OCI-M2 (cell line): ENCODE data around the gene CCDC70.

Experiments used
- DNase-seq: peaks from one replicate; lab custom pipeline; 2025; ENCODE audit not compliant: unreplicated experiment; lab: John Stamatoyannopoulos, UW

CCDC70 gene

DNA sequence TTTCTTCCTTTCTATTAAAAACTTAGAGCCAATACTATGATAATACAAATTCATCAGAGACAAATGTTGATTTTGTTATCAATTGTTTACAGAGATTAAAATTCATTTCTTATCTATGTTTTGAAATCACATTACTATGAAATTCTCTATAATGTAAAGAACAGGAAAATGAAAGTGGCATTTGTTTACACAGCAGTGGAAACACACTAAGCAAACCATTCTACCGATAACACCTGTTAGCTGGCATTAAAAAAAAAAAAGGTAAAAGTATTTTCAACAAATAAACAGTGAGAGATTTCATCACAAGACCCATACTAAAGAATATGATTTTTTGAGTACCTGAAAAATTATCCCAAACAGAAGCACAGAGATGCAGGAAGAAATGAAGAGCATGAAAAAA is 4.8 kb upstream of the CCDC70 start:
- no peak for DNase-seq

DNA sequence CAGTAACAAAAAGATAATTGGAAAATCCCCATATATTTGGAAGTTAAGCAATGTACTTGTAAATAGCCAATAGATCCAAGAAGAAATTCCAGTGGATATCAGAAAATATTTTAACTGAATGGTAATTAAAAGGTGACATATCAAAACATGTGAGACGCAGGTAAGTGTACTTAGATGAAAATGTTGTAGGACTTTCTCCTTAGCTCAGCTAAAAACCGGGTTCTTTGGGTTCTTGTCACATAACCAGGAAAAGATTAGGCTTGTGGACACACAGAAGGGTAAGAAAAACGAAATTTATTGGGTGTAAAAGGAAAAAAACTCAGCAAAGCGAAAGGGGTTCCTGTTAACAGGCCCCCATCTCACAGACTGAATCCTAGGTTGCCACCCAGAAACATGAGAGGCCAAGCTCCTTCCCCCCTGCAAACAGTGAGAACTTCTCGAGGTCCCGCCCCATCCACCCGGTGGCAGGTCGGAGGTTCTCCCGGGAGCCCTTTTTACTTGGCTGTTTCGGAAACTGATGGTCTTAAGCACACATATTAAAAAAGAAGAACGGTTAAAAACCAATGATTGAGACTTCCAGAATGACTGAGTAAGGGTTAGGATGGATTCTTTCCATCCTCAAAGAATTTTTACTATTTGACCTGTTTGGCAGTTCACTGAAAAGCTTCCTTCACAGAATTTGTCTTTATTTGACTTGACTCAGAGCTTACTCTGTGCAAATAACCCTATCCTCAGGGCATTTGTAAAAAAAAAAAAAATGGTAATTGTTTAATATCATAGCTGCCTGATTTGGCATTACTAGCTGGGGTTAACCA is 3.1 kb upstream of the CCDC70 start:
- DNase-seq = no peak

DNA sequence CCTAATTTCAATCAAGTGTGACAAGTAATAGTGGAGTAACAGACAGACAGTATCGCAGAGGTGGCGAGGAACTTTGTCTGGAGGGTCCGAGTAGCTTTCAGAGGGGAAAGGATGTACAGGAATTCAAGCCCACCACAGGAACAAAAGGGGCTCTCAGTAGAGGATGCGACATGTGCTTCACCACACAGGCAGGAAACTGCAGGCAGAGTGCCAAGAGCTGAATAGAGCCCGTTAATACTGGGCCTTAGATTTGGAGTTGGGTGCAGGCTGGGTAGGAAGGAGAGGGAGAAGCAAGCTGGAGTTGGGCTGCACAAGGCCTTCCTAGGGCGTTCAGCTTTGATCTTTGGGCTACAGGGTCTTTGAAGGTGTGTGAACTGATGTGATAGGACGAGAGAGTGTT is 1.2 kb downstream of the CCDC70 start:
- DNase-seq = no peak

DNA sequence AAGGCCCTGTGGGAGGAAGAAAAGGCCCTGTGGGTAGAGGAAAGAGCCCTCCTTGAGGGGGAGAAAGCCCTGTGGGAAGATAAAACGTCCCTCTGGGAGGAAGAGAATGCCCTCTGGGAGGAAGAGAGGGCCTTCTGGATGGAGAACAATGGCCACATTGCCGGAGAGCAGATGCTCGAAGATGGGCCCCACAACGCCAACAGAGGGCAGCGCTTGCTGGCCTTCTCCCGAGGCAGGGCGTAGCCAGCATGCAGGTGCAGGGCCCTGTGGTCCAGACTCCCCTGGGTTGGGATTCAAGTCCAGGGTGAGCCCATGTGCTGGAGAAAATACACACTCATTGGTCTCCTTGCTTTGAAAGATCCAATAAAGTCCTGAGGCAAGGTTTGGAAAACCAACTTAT is 4.1 kb downstream of the CCDC70 start:
- no peak for DNase-seq

DNA sequence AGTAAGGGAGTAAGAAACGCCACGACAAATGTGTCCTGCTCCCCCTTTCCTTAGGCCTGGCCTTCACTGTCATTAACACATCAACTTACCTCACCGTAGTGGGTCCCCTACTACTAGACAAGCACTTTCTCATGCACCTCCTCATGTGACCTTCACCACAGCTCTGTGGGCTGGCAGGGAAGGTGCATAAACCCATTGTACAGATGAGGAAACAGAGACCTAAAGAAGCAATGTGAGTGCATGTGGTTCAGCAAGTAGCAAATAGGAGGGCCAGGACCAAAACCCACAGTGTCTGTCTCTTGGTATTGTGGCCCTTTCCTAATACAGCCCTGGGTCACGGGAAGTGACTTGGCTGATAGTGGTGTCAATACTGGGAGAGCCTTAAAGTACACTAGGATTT is 5.3 kb downstream of the CCDC70 start:
- DNase-seq = no peak

DNA sequence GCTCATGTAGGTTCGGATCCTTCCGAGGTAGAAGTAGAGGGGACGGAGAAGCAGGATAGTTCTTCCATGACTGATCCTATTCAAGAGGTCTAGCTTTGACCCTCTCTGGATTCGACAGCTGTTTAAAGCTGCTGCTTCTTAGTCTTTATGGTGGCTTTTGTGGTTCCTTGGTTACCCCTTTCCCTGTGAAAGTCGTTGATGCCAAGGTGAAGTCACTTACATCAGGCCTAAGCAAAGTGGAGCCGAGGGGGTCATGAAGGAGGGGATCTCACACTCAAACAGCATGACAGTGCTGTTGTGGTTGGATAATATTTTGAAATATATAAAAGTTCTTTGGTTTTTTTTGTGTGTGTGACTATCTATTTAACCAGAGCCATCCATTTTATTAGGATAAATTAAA is 8.1 kb downstream of the CCDC70 start:
- DNase-seq = no peak

DNA sequence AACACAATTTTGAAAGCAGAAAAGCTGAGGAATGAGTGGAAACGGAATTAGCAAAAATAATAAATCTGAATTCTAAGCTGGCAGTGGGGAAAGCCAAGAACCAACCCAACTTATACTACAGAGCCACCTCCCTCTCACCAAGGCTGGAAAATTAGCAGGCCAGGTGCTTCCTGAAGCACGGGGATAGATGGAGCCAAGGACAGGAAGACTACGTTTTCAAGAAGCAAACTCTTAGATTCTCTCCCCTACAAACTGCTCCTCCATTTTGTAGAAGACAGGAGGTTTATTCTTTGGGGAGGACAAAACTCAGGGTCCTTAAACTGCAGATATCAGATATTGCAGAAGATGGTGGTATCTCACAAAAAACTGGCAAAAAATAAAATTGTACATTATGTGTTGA is 8.8 kb downstream of the CCDC70 start:
- DNase-seq = no peak

DNA sequence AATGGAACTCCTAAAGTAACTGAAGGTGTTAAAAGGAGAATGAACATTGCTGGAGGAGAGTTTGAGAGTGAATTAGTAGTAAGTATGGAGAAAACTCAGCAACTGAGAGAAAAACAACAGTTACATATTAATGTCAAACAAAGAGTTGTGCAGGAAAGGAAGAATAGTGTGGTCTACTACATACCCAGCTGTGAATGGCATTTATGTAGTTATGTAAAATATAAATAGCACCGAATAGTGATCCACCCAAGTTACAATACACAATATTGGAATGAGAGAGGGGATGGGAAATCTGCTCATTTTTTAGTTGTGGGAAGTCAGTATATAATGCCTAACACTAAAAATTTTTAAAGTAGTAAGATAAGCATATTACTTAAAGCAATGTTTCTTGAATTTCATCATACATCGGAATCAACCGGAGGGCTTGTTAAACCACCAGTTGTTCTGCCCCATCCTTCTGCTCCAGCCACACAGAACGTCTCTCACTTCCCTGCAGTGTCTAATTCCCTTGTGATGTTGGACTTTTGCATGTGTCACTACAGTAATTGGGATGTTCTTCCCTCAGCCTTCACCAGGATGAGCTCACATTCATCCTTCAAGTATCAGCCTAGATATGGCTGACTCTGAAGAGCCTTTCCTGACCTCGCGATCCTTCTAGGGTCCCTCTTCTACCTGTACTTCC is 11.5 kb downstream of the CCDC70 start:
- no peak for DNase-seq

DNA sequence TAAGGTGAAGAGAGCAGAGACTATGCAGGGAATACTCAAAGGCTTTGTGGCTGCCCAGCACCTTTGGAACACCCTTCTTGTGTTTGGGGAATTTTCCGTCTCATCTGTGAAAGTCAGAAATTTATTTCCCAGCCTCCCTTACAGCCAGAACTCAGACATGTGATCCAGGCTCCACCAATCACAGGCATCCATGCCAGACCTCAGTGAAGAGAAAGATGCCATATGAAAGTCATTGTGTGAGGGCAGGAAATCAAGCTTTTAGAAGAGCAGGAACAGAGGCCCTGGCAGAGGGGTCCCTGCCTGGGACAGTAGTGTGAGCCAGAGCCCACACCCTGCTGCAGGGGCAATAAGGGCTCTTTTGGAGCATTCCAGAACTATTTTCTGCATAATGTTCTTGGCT is 12.1 kb downstream of the CCDC70 start:
- DNase-seq = no peak

DNA sequence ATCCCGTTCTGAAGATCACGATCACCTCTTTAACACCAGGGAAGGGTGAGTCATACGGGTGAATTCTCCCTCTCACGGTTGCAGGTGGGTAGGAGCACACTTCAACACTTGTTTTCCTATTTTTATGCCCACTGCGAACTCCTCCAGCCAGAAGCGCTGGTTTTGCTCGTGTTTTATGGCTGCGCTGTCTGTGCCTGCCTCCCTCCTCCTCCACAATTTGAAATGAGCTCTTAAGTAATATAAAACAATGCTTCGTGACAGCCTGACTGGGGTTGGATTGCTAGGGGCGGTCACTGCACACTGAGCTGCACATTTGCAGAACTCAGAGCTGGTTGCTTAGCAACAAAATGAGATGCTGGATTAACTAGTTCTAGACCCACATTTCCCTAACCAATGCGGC is 12.9 kb downstream of the CCDC70 start:
- no peak for DNase-seq

DNA sequence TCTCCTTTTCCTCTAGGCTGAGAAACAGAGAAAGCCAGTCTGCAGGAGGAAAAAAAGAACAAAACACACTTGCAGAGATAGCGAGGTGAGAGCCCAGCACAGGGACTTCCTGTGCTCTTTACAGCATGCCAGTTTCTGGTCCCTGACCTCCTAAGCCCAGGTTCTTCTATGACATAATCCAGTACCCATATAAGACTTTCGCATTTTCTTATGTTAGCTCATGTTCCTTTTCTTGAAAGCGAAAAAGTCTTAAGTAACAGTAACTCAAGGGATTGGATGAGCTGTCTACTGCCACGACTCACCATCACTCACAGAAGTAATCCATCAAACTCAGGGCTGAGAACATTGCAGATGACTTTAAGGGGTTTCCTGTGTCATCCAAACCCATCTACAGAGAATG is 17.4 kb downstream of the CCDC70 start:
- no peak for DNase-seq

DNA sequence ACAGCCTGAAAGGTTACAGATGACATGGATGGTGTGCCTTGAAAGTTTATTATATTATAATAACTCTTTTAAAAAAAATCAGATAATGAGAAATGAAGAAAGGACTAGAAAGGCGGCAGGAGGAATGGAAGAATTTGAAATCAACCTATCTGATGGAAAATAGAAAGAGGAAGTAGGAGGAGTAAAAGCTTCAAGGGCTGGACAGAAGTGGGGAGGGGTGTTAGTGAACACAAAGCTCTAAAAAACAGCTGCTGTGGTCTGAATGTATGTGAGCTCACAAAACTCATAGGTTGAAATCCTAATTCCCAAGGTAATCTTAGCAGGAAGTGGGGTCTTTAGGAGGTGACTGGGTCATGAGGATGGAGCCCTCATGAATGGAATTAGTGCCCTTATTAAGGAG is 19.5 kb downstream of the CCDC70 start:
- no peak for DNase-seq

DNA sequence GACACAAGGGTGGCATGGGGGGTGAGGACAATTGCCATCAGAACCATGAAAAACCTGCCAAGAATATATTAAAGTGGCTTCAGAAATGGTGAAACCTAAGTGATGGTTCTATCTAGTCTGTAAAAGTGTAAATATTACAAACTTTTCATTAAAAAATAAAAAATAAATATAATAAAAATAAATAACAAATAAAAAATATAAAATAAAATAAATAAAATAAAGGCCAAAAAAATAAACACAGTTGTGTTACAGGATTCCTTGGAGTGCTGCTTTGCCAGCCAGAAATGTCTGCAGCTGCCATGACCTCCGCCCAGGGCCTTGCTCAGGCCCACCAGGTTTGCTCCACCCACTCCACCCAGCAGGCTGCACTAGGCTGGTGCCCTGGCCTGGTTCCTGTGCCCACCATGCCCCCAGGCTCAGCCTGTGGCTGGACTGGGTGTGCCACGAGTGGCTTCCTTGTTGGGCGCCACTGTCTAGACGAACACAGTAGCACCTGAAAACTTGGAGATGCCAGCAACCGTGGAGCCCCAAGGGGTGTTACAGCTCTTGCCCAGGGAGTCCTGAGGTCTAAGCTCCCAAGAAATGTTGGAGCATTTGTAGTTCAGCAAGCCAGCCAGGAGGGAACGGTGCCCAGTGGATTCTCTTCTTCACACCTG is 20.9 kb downstream of the CCDC70 start:
- DNase-seq = no peak

DNA sequence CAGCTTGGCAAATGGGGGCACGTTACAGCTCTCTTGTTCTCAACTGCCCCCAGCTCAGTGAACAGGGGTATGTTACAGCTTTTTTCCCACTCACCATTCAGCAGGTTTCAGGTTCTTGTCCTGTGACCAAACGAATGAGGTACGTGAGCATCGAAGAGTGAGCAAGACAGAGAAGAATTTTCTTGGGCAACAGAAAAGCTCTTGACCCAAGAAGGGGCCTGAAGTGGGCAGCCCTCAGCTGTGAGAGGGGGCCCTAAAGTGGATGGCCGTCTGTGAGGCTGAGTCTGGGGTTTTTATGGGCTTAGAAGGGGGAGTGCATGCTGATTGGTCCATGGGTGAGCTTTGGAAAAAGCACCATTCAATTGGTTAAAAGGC is 21.4 kb downstream of the CCDC70 start:
- DNase-seq = no peak

DNA sequence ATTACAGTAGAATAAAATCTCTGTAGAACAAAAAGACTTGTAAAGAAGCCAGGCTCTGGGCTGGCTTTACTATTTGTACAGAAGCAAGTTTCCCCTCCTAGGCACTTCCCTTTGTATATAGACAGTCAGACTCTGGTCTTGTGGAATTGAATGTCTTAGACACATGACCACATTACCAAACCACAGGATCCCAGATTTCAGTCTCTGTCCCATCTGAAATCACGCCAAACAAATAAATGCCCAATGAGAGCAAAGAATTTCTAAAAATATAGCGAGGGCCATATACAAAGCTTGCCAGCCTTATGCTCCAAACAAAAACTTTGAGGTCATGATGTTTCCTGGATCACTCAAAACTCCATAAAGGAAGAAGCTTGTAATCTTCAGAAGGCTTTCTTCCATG is 23.9 kb downstream of the CCDC70 start:
- DNase-seq = no peak

DNA sequence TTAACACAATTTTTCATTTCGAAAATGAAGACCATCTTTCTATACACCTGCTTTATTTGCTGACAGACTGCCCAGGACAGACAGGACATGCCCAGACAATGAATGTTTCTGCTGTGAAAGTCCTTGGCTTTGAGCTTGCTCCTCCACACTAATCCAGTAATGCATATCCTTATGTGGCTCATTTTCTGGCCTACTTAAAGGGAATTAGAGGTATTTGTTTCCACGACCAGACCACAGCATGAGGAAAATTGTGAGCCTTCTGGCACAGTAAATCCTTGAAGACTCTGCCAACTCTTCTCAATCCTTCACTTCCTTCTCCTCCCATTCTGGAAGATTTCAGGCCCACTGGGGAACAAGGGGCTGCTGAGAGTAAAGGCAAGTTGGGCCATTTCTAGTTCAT is 25.7 kb downstream of the CCDC70 start:
- DNase-seq = no peak

DNA sequence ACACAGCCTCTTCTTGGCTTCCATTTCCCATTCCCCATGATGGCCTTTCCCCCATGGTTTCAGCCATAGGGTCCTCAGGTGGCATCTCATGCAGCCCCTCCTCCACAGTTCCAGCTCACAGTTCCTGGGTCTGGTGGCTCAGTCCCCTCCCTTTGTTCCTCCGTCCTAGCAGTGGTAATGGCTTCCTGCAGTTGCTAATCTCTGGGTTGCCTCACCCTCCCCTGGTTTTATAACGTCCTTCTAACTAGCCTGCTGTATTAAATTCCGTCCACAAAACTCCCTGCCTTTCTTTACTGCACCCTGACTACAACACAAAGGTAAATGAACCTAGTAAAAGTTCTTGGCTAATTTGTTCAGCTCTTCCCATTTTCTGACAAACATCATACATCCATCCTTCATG is 30.9 kb downstream of the CCDC70 start:
- no peak for DNase-seq

DNA sequence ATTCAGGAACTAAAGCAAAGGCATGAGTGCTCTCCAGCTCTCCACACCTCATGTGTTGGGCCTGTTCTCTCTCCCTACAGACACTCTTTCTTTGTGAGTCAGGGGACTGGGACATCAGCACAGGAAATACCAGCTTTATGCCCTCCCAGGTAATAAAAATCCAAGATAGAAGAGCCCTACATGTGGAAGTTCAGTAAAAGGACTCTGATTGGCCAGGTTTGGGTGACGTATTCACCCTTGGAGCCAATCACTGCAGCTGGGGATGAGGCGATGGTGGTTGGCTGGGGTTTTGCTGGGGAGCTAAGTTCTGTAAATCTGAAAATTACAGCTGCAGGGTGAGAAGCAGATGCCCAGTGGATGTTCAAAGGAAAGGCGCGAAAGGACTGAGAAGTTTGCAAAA is 32.5 kb downstream of the CCDC70 start:
- no peak for DNase-seq

DNA sequence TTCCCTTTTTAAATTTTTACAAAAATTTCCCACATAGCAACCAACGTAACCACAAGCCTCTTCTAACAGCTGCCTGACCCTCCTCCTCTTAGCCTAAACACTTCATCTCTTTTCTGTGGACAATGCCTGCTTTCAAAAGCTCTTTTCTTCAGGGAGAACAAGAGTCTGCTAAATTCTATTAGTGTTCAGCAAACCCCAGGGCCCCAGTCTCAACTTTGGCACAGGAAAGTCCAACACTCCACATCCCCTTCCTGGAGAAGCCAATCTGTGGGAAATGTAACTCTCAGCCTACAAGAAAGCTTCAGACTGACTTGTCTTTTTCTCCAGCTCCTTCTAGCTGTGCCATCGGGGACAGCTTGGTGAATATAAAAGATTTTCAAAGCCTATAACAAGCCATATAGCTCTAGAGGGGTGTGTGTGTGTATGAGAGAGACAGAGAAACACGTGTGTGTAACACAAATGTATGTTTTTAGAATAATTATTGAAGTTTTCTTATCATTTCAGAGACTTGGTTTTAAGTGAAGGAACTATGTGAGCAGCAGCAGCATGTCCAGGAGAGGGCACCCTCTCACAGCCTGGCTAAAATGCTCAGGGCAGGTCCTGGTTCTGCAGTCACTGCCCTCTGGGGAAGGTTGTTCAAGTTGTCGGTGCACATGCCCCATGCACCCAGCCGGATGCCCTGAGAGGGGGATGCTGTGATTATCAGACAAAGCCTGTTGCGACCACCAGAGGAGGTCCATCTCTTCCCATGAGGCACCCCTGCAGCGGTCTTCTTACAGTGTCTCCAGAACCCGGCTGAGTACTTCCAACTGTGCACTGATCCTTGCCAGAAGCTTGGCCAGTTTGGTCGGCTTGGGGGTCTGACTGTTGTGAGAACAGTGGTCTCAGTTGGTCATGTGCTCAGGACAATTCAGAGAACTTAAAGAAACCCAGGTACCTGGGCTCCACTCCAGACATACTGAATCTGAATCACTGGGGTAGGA is 34.4 kb downstream of the CCDC70 start:
- no peak for DNase-seq

DNA sequence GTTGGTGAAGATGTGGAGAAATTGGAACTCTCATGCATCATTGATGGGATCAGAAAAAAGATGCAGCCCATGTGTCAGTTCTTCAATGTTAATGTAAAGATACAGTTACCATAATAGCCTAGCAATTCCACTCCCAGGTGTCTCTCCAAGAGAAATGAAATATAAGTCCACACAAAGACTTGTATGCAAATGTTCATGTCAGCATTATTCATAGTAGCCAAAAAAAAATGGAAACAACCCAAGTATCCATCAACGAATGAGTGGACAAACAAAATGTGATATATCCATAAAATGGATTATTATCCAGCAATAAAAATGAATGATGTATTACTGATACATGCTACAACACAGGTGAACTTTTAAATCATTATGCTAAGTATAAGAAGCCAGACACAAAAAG is 38.7 kb downstream of the CCDC70 start:
- DNase-seq = no peak

DNA sequence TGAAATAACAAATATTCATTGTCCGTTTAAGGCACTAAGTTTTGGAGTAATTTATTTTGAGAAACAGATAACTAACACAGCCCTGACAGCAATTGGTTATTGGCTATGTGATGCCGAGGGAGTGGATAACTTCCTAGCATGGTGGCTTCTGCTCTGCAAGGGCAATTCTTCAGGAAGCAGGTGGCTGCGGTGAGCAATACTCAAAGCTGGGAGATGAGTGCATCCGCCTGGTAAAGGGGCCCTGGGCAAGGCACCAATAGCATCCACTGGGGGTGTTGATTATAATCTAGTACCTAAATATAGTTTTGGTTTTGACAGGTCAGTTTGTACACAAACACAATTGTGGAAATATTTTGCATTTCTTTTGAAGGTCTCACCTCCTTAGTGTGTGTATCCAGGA is 41.0 kb downstream of the CCDC70 start:
- DNase-seq = no peak
